Islet of Langerhans (tissue), 1 donor: ENCODE data around the gene SDC1.

Experiments
- FAIRE-seq: peaks from one replicate; lab custom pipeline; 2011; peaks lifted over from hg19 to GRCh38; lab: Jason Lieb, UNC

Gene SDC1

DNA sequence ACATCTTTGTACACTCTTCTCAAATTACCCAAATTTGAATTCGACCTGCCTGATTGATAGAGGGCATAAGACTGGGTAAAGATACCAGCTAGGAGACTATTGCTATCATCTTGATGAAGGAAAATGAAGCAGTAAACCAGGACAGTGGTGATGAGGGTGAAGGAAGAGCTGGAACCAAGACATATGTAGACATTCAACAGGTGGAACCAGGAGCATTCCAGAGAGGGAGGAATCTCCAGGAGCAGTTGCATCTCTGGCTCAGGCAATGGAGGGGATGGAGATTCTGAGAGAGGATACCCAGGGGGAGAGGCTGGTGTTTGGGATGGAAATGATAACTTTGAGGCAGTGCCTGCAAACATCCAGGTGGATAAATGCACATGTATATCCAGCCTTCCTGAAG is 41.6 kb downstream of the SDC1 start:
- no peak for FAIRE-seq

DNA sequence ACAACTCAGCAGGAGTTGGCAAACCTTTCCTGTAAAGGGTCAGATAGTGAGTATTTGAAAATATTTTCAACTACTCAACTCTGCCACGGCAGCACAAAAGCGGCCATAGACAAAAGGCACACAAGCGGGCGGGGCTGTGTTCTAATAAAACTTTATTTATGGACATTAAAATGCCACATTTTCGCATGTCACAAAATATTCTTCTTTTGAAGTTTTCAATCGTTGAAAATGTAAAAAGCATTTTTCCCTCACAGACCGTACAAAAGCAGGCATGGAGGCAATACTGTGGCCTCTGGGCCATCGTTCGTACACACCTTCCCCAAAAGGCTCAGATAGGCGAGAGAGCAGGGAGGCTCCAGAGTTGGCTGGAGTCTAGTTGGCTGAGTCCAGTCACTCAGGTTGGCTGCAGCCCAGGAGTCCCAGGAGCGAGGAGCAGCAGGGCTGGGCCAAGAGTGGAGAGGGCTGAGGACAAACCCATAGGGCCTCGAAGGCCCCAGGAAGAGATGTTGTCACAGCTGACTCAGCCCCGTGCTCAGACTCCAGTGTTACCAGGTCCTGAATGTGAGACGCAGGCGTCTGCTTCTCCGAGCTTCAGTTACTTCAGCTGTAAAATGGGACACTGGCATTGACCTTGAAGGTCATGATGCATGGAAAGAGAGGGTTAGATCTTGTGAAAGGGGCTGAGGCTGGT is 42.5 kb downstream of the SDC1 start:
- FAIRE-seq, result no peak

GRCh38 chr2:20181761-20182160 is 43.2 kb downstream of the SDC1 start:
- no peak for FAIRE-seq

DNA sequence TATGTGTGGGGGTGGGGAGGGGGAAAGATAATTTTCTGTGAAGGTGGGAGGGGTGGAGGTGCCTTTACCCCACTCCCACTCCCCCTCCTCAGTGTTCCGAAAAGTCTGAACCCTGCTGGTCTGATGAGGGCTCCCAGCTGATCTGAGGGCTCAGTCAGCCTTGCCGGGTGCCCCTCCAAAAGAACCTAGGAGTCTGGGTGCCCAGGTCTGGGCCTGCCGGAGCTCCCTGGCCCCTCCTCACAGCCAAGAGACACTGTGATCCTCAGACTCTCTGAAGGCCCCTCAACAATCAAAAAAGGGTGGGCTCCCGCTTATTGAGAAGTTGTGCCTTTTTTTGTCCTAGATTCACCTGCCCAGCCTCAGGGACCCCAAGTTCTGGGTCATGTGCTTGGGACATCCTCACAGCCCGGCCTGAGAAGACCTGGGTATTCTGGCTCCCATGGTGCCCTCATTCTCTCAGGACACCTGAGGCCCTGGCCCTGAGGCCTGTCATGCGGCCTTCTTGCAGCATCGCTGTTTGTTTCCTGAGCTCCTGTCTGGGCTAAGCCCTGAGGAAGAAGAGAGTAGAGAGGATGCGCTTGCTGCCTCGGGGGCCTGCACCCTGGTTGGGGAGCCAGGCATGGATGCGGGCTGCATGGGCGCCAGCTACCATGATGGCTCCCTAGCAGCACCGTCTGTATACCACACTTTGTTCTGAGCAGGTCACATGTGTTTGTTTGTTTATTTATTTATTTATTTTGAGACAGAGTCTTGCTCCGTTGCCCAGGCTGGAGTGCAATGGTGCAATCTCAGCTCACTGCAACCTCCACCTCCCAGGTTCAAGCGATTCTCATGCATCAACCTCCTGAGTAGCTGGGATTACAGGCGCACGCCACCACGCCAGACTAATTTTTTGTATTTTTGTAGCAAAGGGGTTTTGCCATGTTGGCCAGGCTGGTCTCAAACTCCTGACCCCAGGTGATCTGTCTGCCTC is 44.0 kb downstream of the SDC1 start:
- no peak for FAIRE-seq

DNA sequence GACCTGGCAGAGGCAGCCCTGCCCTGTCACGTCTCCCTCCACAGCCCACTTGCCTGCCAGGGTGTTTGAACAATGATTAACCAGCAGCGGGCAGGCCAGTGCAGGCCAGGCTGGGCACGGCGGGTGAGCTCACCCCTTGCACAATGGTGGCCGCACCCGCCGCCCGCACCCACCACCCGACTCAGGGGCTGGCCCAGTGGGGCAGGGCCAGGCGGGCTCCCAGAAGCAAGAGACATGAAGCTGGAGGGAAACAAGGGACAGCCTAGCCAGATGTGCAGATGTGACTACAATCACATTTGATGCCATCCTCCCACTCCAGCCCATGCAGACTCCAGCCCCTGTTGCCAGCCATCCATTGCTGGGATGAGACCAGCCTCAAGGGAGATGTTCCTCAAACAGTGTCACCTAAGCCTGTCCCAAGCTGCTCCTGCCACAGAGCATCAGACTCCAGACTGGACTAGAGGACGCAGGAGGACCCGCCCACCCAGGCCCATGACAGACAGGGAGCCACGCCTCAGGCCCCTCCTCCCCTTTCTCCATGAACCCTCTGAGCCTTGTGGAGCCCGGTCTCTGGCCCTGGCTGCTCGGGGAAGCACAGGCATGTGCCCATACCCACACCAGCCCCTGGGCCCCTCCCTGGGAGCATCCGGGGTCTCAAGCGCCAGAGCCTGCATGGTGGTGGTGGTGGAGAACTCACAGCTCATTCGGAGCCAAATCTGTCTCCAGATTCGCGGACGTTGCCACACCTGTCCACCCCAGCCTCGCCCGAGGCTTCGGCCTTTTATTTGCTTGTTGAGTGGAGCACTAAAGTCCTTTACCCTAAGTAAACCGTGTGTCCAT is 45.0 kb downstream of the SDC1 start:
- no peak for FAIRE-seq

DNA sequence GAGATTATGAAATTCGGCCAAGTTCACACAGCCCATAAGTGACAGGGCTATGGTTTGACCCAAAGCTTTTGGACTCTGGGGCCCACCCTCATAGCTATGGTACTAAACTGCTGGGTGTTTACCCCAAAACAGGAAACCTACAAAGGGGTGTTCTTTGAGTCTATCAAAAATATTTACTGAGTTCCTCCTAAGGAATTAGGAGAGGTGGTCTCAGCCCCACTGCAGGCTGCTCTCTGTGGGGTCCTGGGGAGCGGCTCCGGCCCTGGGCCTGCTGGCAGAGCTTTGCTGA is 45.5 kb downstream of the SDC1 start:
- no peak for FAIRE-seq

- FAIRE-seq, result no peak
Measured at GRCh38 chr2:20178666-20179465, 46.1 kb downstream of the SDC1 start.

DNA sequence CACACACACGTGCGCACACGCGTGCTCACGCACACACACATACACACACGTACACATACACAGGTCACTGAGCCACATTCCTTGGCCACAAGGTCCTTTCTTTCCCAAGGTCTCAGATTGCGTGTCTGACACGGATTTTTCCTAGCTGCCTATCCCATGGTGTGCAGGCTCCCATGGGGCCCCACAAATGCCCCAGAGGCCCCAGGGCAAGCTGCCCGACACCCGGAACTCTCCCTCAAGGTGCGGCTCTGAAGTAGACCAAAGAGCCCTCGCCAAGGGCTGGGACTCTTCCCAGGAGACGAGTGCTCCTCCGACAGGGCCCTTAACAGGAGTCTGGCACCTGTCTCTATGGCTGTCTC is 46.7 kb downstream of the SDC1 start:
- FAIRE-seq, result no peak

DNA sequence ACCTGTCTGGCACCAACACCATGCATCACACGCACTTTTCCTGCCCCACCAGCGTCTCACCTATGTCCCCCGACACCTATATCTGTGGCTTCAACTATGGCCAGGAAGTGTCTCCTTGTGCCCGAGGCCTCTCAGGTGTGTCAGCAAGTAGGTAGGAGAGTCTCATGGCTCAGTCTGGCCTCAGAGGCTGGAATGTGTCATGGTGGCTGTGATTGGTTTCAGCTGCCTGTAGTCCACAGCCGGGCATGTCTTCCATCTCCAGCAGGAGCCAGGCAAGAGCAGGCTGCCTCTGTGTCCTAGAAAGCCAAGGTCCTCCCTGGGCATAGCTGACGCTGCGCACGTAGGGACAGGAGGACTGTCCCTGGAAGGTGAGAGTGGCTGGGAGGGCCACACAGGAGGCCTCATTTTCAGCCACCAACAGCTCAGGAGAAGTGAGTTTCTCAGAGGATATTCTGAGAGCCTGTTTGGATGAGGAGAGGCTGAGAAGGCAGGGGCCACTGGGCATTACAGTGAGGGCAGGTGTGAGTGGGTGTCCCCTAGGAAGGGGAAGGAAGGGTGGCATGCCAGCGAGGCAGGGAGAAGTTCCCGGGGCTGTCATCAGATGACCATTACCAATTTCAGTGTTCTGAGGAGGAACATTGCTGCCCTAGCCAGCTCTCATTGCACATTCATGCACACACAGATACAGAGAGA is 47.2 kb downstream of the SDC1 start:
- no peak for FAIRE-seq

- FAIRE-seq, result no peak
Measured at GRCh38 chr2:20176760-20177159, 48.2 kb downstream of the SDC1 start.

DNA sequence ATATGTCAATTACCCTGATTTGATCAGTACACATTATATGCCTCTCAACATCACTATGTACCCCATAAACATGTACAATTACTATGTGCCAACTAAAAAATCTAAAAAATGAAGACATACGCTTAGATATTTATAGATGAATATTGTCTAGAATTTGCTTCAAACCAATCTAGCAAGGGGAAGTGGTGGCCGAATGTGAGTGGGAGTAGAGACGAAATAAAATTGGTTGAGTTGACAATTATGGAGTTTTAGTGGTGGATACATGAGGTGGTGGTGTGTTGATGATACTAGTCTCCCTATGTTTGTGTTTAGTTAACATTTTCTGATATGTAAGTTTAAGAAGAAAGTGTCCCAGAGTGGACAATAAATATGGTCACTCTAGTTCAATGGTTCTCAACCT is 49.0 kb downstream of the SDC1 start:
- no peak for FAIRE-seq

DNA sequence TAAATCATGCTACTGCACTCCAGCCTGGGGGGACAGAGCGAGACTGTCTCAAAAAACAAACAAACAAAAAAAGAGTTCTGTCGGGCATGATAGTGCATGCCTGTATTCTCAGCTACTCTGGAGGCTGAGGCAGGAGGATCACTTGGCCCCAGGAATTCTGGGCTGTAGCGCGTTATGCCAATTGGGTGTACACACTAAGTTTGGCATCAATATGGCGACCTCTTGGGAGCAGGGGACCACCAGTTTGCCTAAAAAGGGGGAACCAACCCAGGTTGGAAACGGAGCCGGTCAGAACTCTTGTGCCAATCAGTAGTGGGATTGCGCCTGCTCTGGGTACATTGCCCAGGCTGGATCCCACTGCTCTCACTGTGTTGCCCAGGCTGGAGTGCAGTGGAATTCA is 49.7 kb downstream of the SDC1 start:
- FAIRE-seq, result no peak

- FAIRE-seq, result no peak
Measured at GRCh38 chr2:20174410-20174809, 50.5 kb downstream of the SDC1 start.

DNA sequence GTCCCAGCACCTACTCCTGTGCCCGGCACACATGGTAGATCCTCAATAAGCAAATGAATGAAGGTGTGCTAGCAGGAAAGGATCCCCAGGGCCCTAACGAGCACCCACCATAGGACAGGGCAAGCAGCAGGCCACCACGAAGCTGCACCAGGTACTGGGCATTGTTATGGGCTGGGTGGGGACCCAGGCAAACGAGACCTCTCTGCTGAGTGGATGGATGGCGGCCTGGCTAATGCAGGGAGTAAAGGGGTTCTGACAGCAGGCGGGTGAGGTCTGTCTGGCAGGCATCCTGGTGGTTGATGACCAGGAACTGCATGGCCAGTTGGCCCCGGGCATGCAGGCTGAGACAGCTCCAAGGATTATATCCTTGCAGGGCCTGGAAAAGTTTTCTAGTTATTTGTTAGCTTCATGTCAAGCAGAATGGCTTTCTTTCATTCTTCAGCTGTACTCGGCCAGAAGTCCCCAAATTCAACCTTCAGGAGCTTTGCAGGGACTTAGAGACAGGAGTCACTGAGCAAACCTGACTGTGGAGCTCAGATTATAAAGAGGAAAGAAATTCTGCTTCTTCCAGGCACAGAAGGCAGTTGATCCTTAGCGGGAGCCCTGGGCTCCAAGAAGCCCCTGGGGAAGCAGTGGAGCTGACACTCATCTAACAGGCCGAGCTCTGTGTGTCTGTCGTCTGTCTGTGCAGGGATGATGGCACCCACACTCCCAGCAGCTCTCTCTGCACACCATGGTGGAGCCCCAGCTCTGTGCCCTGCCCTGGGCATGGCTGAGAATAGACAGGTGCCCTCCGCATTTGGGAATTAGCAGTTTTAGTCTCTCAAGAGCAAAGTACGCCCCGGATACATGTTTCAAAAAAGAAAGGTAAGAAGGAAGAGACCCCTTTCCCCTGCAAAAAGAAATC is 51.2 kb downstream of the SDC1 start:
- FAIRE-seq, result no peak

DNA sequence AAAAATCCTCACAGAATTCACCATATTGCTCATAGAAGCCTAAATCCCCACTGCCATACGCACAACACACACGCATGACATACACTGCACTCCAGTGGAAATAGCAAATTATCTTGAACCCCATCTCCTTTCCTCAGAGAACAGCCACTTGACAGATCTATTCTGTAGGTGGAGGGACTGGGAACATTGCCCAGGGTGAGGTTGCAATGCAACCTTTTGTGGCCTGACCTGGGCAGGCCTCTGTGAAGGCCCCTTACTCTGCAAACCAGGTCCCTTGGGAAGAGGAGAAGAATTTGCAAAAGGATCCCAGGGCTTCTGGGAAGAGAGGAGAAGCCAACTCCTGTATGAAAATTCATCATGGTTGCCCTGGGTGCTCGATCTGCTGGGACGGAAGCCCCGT is 51.9 kb downstream of the SDC1 start:
- FAIRE-seq, result no peak

- FAIRE-seq, result no peak
Measured at GRCh38 chr2:20172273-20173055, 52.5 kb downstream of the SDC1 start.

DNA sequence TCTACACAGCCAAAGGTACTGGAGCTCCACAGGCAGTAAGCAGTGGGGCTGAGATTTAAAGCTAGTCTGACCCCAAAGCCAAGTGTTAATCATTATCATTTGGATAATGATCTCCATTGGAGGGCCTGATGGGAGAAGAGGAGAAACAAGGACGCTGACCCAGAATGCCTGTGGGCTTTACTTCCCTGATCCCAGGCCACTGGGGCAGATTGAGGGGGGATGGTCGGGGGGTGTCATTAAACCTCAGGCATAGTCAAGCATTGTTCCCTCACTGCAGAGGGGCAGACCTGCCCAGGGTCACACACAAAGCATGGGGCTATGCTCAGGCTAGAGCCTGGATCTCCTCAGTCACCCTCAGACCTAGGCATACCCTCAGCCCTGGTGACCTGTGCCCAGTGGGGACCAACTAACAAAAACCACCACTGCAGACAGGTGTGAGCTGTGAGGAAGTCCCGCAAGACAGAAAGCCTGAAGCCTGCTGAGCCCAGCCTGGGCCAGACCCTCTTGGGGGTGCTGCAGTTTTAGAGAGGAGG is 53.4 kb downstream of the SDC1 start:
- FAIRE-seq, result no peak

DNA sequence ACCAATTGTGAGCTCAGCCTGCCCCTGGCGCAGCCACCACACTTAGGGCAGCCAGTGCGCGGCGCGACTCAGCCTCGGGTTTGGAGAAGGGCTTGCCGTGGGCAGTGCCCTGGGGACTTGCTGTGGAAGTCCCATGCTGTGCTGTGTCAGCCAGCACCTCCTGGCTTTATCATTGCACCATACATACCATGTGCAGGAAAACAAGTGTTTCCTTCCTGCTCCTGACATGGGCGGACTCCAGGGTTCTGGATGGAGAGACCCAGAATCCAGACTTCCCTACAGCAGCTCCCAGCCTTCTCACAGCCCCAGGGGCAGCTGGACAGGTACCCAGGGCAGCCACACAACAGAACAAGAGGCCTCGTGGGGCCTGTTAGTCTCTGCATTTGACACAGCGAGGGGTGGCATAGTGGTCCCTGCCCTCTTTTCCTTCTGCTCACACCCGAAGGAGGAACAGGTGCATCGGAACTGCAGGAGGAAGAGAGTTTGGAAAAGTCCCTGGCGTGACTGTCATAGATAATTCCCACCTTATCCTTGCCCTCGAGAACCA is 54.2 kb downstream of the SDC1 start:
- FAIRE-seq, result no peak
